ENCODE results near the gene UROC1. TPM values are rescaled to one million over a fixed set of nuclear protein-coding genes. Genes with fewer than 3 reads are reported as not detected.
"Not testable (repeated sequence)": the region's sequence is repeated elsewhere in the genome, so short reads cannot be mapped to it uniquely, and the experiment has no call there.

Gene UROC1
- total RNA-seq, 1 donor: not detected

DNA sequence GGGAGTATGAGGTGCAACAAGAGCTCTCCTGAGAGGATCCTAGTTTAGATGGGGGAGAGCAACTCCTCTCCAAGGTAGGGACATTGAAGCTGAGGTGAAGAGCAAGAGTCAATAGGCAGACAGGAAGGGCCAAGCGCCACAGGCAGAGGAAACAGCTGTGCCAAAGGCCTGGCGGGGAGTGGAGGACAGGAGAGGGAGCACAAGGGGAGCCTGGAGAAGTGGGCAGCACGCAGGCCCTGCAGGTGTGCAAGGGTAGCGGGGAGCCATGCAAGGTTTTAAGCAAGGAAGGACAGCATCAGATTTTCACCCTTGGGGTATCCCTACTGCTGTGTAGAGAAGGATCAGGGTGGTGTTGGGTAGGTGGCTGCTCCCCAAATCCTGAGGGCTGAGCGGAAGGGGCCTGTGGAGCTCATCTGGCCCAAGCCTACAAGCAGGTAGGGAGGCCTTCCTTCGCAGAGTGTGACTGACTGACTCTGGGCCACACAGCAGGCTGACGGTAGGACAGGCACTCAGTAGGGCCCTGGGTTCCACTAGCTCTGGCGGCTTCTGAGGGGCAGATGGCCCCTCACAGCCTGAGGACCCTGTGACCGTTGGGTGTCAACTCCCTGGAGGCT lies 19.6 kb upstream of the UROC1 start:
- no peak for DNase-seq (ENCODE audit: low read depth)
- TF ChIP-seq, protein P1, sequence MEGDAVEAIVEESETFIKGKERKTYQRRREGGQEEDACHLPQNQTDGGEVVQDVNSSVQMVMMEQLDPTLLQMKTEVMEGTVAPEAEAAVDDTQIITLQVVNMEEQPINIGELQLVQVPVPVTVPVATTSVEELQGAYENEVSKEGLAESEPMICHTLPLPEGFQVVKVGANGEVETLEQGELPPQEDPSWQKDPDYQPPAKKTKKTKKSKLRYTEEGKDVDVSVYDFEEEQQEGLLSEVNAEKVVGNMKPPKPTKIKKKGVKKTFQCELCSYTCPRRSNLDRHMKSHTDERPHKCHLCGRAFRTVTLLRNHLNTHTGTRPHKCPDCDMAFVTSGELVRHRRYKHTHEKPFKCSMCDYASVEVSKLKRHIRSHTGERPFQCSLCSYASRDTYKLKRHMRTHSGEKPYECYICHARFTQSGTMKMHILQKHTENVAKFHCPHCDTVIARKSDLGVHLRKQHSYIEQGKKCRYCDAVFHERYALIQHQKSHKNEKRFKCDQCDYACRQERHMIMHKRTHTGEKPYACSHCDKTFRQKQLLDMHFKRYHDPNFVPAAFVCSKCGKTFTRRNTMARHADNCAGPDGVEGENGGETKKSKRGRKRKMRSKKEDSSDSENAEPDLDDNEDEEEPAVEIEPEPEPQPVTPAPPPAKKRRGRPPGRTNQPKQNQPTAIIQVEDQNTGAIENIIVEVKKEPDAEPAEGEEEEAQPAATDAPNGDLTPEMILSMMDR (IDR thresholded peaks at IDR 0.05; ENCODE audit: insufficient read depth, low read depth, low read length): no peak

DNA sequence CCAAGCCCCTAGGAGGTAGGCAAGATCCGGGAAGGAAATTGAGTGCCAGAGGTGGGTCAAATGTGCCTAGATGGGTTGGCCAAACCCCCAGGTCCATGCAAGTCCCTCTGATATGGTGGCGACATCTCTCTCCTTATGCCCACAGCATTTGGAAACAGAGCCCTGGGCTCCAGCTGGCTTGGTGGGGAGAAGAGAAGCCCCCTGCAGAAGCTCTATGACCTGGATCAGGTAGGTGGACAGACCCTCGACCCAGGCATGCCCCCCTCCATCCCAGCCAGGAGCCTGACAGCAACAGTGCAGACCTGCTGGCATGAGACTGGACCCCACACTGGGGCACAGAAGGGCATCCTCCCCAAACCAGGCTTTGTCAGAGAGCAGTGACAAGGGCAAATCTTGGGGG lies 18.6 kb upstream of the UROC1 start:
- no peak for DNase-seq (ENCODE audit: low read depth)
- H3K4me3 ChIP-seq (ENCODE audit: low read depth, low read length): no peak overlapping the region
- TF ChIP-seq, protein P1 (IDR thresholded peaks at IDR 0.05; ENCODE audit: insufficient read depth, low read depth, low read length): no peak

More for the DNA sequence above, 19.6 kb upstream of the UROC1 start:
- H3K4me3 ChIP-seq (ENCODE audit: low read depth, low read length): no peak overlapping the region

DNA sequence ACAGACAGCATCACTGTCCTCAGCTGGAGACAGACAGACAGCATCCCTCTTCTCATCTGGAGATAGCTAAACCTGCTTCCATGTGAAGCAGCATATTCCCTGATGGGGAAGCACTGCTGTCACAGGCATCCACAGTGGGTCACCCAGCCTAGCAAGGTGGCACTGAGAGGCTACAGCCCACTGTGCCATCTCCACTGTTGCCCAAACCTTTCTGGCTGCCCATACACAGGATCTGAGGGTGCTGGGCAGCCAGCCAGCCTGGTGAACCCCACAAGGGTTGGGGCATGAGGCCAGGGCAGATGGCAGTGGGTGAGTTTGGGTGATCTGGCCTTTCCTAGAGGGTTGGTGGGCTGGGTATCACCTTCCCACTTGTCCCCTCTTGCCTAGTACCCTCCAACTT lies 18.1 kb upstream of the UROC1 start:
- H3K4me3 ChIP-seq (ENCODE audit: low read depth, low read length): no peak overlapping the region
- no peak for DNase-seq (ENCODE audit: low read depth)
- TF ChIP-seq, protein P1 (IDR thresholded peaks at IDR 0.05; ENCODE audit: insufficient read depth, low read depth, low read length): no peak

DNA sequence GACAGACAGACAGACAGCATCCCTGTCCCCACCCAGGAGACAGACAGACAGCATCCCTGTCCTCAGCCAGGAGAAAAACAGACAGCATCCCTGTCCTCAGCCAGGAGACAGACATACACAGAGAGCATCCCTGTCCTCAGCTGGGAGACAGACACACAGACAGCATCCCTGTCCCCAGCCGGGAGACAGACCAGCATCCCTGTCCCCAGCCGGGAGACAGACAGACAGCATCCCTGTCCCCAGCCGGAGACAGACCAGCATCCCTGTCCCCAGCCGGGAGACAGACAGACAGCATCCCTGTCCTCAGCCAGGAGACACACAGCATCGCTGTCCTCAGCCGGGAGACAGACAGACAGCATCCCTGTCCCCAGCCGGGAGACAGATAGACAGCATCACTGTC lies 17.1 kb upstream of the UROC1 start:
- not testable (repeated sequence) for DNase-seq (ENCODE audit: low read depth); H3K4me3 ChIP-seq (ENCODE audit: low read depth, low read length)

DNA sequence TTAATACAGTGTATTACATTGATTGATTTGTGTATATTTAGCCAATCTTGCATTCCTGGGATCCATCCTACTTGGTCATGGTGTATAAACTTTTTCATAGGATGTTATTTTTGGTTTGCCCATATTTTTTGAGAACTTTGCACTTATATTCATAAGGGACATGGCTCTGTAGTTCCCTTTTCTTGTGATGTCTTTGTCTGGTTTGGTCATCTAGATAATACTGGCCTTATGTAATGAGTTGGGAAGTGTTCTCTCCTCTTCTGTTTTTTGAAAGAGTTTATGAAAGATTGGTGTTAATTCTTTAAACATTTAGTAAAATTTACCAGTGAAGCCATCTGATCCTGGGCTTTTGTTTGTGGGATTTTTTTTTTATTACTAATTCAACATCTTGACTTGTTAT lies 15.9 kb upstream of the UROC1 start:
- DNase-seq (ENCODE audit: low read depth): no peak
- TF ChIP-seq, protein P1 (IDR thresholded peaks at IDR 0.05; ENCODE audit: insufficient read depth, low read depth, low read length): no peak
- no peak overlapping the region for H3K4me3 ChIP-seq (ENCODE audit: low read depth, low read length)

DNA sequence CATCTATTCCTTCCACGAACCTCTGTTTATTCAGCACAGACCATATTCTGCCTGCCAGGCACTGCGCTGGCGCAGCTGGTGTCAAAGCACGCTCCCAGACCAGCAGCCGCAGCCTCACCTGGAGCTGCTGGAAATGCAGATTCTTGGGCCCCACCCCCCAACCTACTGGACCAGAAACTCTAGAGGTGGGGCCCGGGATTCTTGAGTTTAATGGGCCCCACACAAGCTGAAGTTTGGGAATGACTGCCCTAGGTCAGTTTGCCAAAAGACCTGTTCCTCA lies 13.4 kb upstream of the UROC1 start:
- DNase-seq (ENCODE audit: low read depth): no peak
- H3K4me3 ChIP-seq (ENCODE audit: low read depth, low read length): no peak overlapping the region
- TF ChIP-seq, protein P1 (IDR thresholded peaks at IDR 0.05; ENCODE audit: insufficient read depth, low read depth, low read length): no peak

DNA sequence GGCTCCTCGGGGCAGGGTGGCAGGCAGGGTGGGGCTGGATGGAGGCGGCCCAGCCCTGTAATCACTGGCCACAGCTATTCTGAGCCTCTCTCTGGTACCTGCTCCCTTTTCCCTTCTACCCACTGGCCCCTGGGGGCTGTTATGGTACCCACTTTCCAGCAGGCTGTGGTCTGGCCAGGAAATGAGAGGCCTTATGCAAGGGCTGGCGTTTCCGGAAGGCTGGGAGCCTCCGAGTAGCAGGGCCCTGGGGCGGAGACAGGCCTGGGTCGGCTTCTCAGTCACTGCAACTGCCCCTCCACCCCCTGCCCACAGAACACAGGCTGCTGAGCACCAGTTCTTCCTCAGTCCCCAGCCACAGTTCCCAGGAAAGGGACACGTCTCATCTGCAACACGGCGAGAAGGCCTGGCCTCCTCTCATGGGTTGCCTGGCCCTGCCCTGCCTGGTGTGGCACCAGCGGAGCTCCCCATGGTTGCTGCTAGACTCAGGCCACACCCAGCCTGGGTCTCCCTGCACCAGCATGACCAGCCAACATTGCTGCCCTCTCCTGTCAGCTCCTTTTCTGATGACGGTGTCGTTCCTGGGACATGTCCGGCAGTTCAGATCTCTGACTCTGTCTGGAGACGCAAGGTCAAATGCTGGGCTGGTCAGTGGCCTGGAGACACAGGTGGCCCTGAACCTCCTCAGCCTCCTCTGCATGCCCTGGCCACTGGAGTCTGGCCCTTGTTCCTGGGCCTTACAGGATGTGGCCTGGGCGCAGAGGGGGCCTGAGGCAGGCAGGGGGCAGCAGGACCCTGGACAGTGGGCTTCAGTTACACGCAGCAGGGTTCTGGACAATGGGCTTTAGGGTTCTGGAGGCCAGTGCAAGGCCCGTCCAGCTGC lies 12.8 kb upstream of the UROC1 start:
- TF ChIP-seq, protein P1 (IDR thresholded peaks at IDR 0.05; ENCODE audit: insufficient read depth, low read depth, low read length): no peak
- DNase-seq (ENCODE audit: low read depth): no peak
- no peak overlapping the region for H3K4me3 ChIP-seq (ENCODE audit: low read depth, low read length)
